WTC11 (cell line): ENCODE results near the gene SEC16A. TPM values are rescaled to one million over a fixed set of nuclear protein-coding genes. Genes with fewer than 3 reads are reported as not detected.

Experiments
- ATAC-seq: fragments of 200-7000 bp; cut with Tn5 transposase; 2 replicates; pipeline ENCODE4 v1.10.0; 2021; ENCODE audit warnings: mild to moderate bottlenecking, moderate library complexity
- CTCF ChIA-PET: fragments of 300-600 bp; sonication (Branson Sonifier 250); formaldehyde crosslinking; loops from one replicate; lab custom pipeline; 2021; ENCODE audit warnings: antibody characterized with exemption; lab: Charles Lee
- POLR2A ChIA-PET: fragments of 350-600 bp; sonication (Branson Sonifier 250); formaldehyde crosslinking; loops from one replicate; lab custom pipeline; 2021; ENCODE audit warnings: antibody characterized with exemption; lab: Charles Lee
- DNase-seq: peaks from one replicate; pipeline ENCODE4 v3.0.0; 2021; ENCODE audit warnings: low spot score
- H3K27ac Mint-ChIP-seq: 2 replicates; pipeline ENCODE4 v1.8.0; 2021; ENCODE audit warnings: mixed read lengths
- H3K27me3 Mint-ChIP-seq: 2 replicates; pipeline ENCODE4 v1.8.0; 2021; ENCODE audit warnings: low read depth, mild to moderate bottlenecking, moderate library complexity, mixed read lengths
- H3K36me3 Mint-ChIP-seq: 2 replicates; pipeline ENCODE4 v1.8.0; 2021; ENCODE audit warnings: mixed read lengths
- H3K4me1 Mint-ChIP-seq: 2 replicates; pipeline ENCODE4 v1.8.0; 2022; ENCODE audit warnings: mixed read lengths
- H3K4me3 Mint-ChIP-seq: 2 replicates; pipeline ENCODE4 v1.8.0; 2021; ENCODE audit warnings: mild to moderate bottlenecking, moderate library complexity, mixed read lengths
- H3K9me3 Mint-ChIP-seq: 2 replicates; pipeline ENCODE4 v1.8.0; 2021; ENCODE audit warnings: mixed read lengths
- FOXP4 ChIP-seq: sonication (generic); formaldehyde crosslinking; IDR thresholded peaks from 2 replicates; pipeline ENCODE4 v1.8.0; 2022; ENCODE audit warnings: mild to moderate bottlenecking, missing genetic modification reagents
- GABPB1 ChIP-seq: sonication (generic); formaldehyde crosslinking; IDR thresholded peaks from 2 replicates; pipeline ENCODE4 v1.8.1; 2023; ENCODE audit warnings: mild to moderate bottlenecking, missing genetic modification reagents
- HMGA2 ChIP-seq: fragments of 250-450 bp; sonication (Bioruptor Pico); IDR thresholded peaks from 2 replicates; pipeline ENCODE4 v1.4.0; 2021; ENCODE audit warnings: mild to moderate bottlenecking, moderate library complexity
- KAT7 ChIP-seq: sonication (generic); formaldehyde crosslinking; IDR thresholded peaks from 2 replicates; pipeline ENCODE4 v1.8.1; 2023; ENCODE audit warnings: missing genetic modification reagents, mild to moderate bottlenecking, borderline replicate concordance
- NFE2L1 ChIP-seq: sonication (generic); formaldehyde crosslinking; IDR thresholded peaks from 2 replicates; pipeline ENCODE4 v1.8.1; 2023; ENCODE audit warnings: missing genetic modification reagents
- OVOL2 ChIP-seq: fragments of 250-450 bp; sonication (Bioruptor Pico); IDR thresholded peaks from 2 replicates; pipeline ENCODE4 v1.9.0; 2021; ENCODE audit warnings: mild to moderate bottlenecking, borderline replicate concordance
- PREB ChIP-seq: sonication (generic); formaldehyde crosslinking; IDR thresholded peaks from 2 replicates; pipeline ENCODE4 v1.8.1; 2022; ENCODE audit warnings: mild to moderate bottlenecking, missing genetic modification reagents, moderate library complexity, borderline replicate concordance
- TEAD4 ChIP-seq: sonication (generic); formaldehyde crosslinking; IDR thresholded peaks from 2 replicates; pipeline ENCODE4 v1.8.0; 2022; ENCODE audit warnings: mild to moderate bottlenecking, missing genetic modification reagents
- ZNF138 ChIP-seq: sonication (generic); formaldehyde crosslinking; conservative IDR thresholded peaks from 2 replicates; pipeline ENCODE4 v1.8.1; 2022; ENCODE audit warnings: mild to moderate bottlenecking, moderate library complexity, missing genetic modification reagents
- ZNF232 ChIP-seq: sonication (generic); formaldehyde crosslinking; IDR thresholded peaks from 2 replicates; pipeline ENCODE4 v1.8.0; 2022; ENCODE audit warnings: mild to moderate bottlenecking, missing genetic modification reagents
- ZNF425 ChIP-seq: fragments of 250-450 bp; sonication (Bioruptor Pico); conservative IDR thresholded peaks from 2 replicates; pipeline ENCODE4 v1.9.0; 2021; ENCODE audit warnings: mild to moderate bottlenecking
- total RNA-seq: library from RNA; stranded (reverse); gene quantifications from 3 replicates; pipeline ENCODE4 v1.2.3, GENCODE V29; 2021
- TF ChIP-seq, protein P1 (sequence below): sonication (generic); formaldehyde crosslinking; IDR thresholded peaks from 2 replicates; pipeline ENCODE4 v1.8.0; 2022; ENCODE audit warnings: missing genetic modification reagents
- TF ChIP-seq, protein P2 (sequence below): sonication (generic); formaldehyde crosslinking; IDR thresholded peaks from 2 replicates; pipeline ENCODE4 v1.8.1; 2022; ENCODE audit warnings: low read depth, missing genetic modification reagents, borderline replicate concordance
- TF ChIP-seq, protein P3 (sequence below): fragments of 250-450 bp; sonication (Bioruptor Pico); IDR thresholded peaks from 2 replicates; pipeline ENCODE4 v1.9.0; 2021; ENCODE audit warnings: mild to moderate bottlenecking

Gene SEC16A
- total RNA-seq, 1 experiment from 2014 or later: 70.9 TPM

DNA sequence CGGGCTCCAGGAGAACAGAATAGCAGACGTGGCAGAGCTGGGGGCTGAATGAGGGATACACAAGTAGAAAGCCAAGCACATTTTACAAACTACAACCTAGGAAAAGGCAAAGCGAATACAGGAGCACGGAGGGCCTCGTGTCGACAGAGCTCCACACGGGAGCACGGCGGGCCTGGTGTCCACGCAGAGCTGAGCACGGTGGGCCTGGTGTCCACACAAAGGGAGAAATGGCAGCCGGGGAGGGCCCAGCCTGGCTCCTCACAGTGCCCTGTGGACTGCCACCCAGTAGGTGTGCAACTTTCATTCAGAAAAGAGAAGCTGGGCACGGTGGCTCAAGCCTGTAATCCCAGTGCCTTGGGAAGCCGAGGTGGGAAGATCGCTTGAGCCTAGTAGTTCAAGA, 39.8 kb downstream of the SEC16A start (continued):
- TF ChIP-seq, protein P1, sequence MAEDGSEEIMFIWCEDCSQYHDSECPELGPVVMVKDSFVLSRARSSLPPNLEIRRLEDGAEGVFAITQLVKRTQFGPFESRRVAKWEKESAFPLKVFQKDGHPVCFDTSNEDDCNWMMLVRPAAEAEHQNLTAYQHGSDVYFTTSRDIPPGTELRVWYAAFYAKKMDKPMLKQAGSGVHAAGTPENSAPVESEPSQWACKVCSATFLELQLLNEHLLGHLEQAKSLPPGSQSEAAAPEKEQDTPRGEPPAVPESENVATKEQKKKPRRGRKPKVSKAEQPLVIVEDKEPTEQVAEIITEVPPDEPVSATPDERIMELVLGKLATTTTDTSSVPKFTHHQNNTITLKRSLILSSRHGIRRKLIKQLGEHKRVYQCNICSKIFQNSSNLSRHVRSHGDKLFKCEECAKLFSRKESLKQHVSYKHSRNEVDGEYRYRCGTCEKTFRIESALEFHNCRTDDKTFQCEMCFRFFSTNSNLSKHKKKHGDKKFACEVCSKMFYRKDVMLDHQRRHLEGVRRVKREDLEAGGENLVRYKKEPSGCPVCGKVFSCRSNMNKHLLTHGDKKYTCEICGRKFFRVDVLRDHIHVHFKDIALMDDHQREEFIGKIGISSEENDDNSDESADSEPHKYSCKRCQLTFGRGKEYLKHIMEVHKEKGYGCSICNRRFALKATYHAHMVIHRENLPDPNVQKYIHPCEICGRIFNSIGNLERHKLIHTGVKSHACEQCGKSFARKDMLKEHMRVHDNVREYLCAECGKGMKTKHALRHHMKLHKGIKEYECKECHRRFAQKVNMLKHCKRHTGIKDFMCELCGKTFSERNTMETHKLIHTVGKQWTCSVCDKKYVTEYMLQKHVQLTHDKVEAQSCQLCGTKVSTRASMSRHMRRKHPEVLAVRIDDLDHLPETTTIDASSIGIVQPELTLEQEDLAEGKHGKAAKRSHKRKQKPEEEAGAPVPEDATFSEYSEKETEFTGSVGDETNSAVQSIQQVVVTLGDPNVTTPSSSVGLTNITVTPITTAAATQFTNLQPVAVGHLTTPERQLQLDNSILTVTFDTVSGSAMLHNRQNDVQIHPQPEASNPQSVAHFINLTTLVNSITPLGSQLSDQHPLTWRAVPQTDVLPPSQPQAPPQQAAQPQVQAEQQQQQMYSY (CRISPR knock-in tag): no peak
- TF ChIP-seq ZNF425 (CRISPR knock-in tag) (no peak), ZNF232 (no peak), NFE2L1 (CRISPR knock-in tag) (no peak)

DNA sequence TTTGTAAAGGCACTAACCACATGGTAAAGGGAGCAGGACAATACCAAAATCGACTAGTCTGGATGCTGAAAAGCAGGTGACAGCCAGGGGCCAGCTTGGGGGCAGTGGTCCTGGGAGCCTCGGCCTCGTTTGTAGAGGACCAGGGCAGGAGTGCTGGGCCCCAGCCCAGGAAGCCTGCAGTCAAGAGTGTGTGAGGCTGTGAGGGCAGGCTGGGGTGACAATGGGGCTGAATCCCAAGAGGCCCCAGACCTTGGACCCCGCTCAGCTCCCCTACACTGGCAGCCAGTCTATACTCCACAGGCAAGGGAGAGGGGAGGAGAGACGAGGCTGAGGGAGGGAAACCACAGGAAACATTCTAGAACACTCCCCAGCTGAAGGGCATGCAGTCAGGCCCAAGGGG, 40.6 kb downstream of the SEC16A start:
- ATAC-seq: no peak
- TF ChIP-seq, protein P2, sequence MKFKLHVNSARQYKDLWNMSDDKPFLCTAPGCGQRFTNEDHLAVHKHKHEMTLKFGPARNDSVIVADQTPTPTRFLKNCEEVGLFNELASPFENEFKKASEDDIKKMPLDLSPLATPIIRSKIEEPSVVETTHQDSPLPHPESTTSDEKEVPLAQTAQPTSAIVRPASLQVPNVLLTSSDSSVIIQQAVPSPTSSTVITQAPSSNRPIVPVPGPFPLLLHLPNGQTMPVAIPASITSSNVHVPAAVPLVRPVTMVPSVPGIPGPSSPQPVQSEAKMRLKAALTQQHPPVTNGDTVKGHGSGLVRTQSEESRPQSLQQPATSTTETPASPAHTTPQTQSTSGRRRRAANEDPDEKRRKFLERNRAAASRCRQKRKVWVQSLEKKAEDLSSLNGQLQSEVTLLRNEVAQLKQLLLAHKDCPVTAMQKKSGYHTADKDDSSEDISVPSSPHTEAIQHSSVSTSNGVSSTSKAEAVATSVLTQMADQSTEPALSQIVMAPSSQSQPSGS (CRISPR knock-in tag): no peak
- TF ChIP-seq, protein P3, sequence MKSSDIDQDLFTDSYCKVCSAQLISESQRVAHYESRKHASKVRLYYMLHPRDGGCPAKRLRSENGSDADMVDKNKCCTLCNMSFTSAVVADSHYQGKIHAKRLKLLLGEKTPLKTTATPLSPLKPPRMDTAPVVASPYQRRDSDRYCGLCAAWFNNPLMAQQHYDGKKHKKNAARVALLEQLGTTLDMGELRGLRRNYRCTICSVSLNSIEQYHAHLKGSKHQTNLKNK (CRISPR knock-in tag): no peak
- TF ChIP-seq GABPB1 (CRISPR knock-in tag) (0 out of 2 replicates have a peak, but pooled peaks have one; percentile 8), HMGA2 (CRISPR knock-in tag) (no peak), TEAD4 (no peak), FOXP4 (no peak), OVOL2 (CRISPR knock-in tag) (no peak), ZNF138 (CRISPR knock-in tag) (no peak), KAT7 (CRISPR knock-in tag) (no peak)
- POLR2A ChIA-PET: no interaction called here
- CTCF ChIA-PET: no interaction called here
- peaks cover 41% of the 10 kb centered on the region for H3K36me3 Mint-ChIP-seq
- no peak for DNase-seq
- H3K9me3 Mint-ChIP-seq: no peaks in the 10 kb centered on the region
- no peak overlapping the region for H3K4me3 Mint-ChIP-seq
- peaks cover 9% of the 10 kb centered on the region for H3K4me1 Mint-ChIP-seq
- H3K27ac Mint-ChIP-seq: no peak overlapping the region
- no peaks in the 10 kb centered on the region for H3K27me3 Mint-ChIP-seq

DNA sequence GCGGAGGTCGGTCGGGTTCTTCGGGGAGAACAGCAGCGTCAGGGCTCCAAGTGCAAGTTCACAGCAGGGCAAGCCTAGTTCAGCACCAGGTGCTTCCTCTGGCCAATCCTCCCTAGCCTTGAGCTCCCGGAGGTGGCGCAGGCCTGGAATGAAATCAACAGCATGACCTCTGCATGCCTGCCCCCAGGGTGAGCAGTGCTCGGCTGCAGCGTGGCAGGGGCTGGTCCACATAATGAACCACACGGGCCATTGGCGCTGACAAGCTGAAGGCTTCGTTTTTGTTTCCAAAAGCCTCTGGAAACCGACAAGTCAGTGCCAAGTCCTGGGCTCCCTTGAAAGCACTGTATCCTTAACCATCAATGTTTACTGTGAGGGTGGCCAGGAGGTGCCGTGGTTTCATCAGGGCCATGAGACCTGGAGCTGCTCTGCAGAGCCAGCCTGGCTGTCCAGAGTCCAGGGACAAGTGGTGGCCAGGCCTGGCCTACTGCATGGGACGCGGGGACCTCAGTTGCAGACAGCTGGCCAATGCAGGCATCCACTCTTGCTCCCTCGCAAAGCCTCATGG, 41.1 kb downstream of the SEC16A start:
- Mint-ChIP-seq H3K9me3 (no peaks in the 10 kb centered on the region), H3K4me3 (no peak overlapping the region), H3K27ac (no peak overlapping the region), H3K4me1 (peaks cover 14% of the 10 kb centered on the region), H3K36me3 (peaks cover 37% of the 10 kb centered on the region), H3K27me3 (no peaks in the 10 kb centered on the region)
- POLR2A ChIA-PET: no interaction called here
- DNase-seq (no peak), ATAC-seq (no peak)
- TF ChIP-seq PREB (CRISPR knock-in tag): no peak
- peak; percentile 56 for TF ChIP-seq GABPB1 (CRISPR knock-in tag)
- CTCF ChIA-PET: interaction anchor here (0.8 kb wide), 1 partner anchor 79 kb away, joined by 3 read pairs; no protein-coding TSS in a partner anchor
